Ishikawa (cell line): ENCODE measurements around the gene COX14.

Experiments
- CEBPB ChIP-seq: IDR thresholded peaks from 2 replicates; pipeline ENCODE4 v1.6.1; 2012
- CREB1 ChIP-seq: IDR thresholded peaks from 2 replicates; pipeline ENCODE4 v1.6.1; 2012; ENCODE audit warnings: low read depth
- EGR1 ChIP-seq: IDR thresholded peaks from 2 replicates; pipeline ENCODE4 v1.6.1; 2012
- EP300 ChIP-seq: IDR thresholded peaks from 2 replicates; pipeline ENCODE4 v1.6.1; 2012; ENCODE audit warnings: borderline replicate concordance
- FOXM1 ChIP-seq: IDR thresholded peaks from 2 replicates; pipeline ENCODE4 v1.6.1; 2012; ENCODE audit warnings: low read depth, borderline replicate concordance
- MAX ChIP-seq: IDR thresholded peaks from 2 replicates; pipeline ENCODE4 v1.6.1; 2012
- NFIC ChIP-seq: IDR thresholded peaks from 2 replicates; pipeline ENCODE4 v1.6.1; 2012
- RAD21 ChIP-seq: IDR thresholded peaks from 2 replicates; pipeline ENCODE4 v1.6.1; 2012; ENCODE audit warnings: low read depth
- REST ChIP-seq: IDR thresholded peaks from 2 replicates; pipeline ENCODE4 v1.6.1; 2012; ENCODE audit warnings: low read depth, mild to moderate bottlenecking
- TAF1 ChIP-seq: IDR thresholded peaks from 2 replicates; pipeline ENCODE4 v1.6.1; 2012; ENCODE audit warnings: low read depth, mild to moderate bottlenecking
- TCF12 ChIP-seq: IDR thresholded peaks from 2 replicates; pipeline ENCODE4 v1.6.1; 2012; ENCODE audit warnings: low read depth
- TEAD4 ChIP-seq: IDR thresholded peaks from 2 replicates; pipeline ENCODE4 v1.6.1; 2012
- USF1 ChIP-seq: IDR thresholded peaks from 2 replicates; pipeline ENCODE4 v1.6.1; 2012
- YY1 ChIP-seq: IDR thresholded peaks from 2 replicates; pipeline ENCODE4 v1.6.1; 2012; ENCODE audit warnings: low read depth
- ZBTB7A ChIP-seq: IDR thresholded peaks from 2 replicates; pipeline ENCODE4 v1.6.1; 2012; ENCODE audit warnings: low read depth

The COX14 gene

GRCh38 chr12:50142993-50143392, 31.0 kb downstream of the COX14 start:
- TF ChIP-seq RAD21 (no peak), TEAD4 (no peak)

GRCh38 chr12:50145439-50145838, 33.4 kb downstream of the COX14 start:
- TF ChIP-seq TEAD4 (no peak), MAX (no peak), TCF12 (no peak), REST (no peak), EP300 (no peak), TAF1 (no peak), NFIC (no peak), ZBTB7A (no peak), YY1 (no peak), USF1 (no peak), FOXM1 (no peak), CREB1 (no peak), CEBPB (no peak), RAD21 (no peak), EGR1 (no peak)

GRCh38 chr12:50147281-50147680, 35.2 kb downstream of the COX14 start:
- TF ChIP-seq YY1 (no peak), RAD21 (no peak), TAF1 (no peak), CREB1 (no peak), NFIC (no peak), EP300 (no peak), FOXM1 (no peak), TEAD4 (no peak), TCF12 (no peak), ZBTB7A (no peak), CEBPB (no peak)

GRCh38 chr12:50149311-50149710, 37.3 kb downstream of the COX14 start:
- TF ChIP-seq FOXM1, result no peak
- TF ChIP-seq RAD21, result no peak
- no peak for TF ChIP-seq YY1
- TF ChIP-seq CREB1, result no peak
- TF ChIP-seq EP300, result no peak
- TF ChIP-seq NFIC, result no peak
- no peak for TF ChIP-seq TCF12
- TF ChIP-seq EGR1, result no peak
- no peak for TF ChIP-seq TAF1
- TF ChIP-seq TEAD4, result no peak
- TF ChIP-seq CEBPB, result no peak
- TF ChIP-seq USF1, result no peak
- no peak for TF ChIP-seq REST

GRCh38 chr12:50151047-50151687, 39.1 kb downstream of the COX14 start:
- TF ChIP-seq FOXM1, result no peak
- no peak for TF ChIP-seq EGR1
- TF ChIP-seq USF1, result no peak
- TF ChIP-seq TCF12, result no peak
- TF ChIP-seq TAF1, result no peak
- no peak for TF ChIP-seq NFIC
- TF ChIP-seq TEAD4, result no peak
- TF ChIP-seq YY1, result no peak
- no peak for TF ChIP-seq CREB1
- TF ChIP-seq RAD21, result no peak
- no peak for TF ChIP-seq ZBTB7A
- no peak for TF ChIP-seq MAX
- TF ChIP-seq CEBPB, result no peak
- no peak for TF ChIP-seq EP300

GRCh38 chr12:50156641-50157040, 44.6 kb downstream of the COX14 start:
- no peak for TF ChIP-seq TCF12
- no peak for TF ChIP-seq ZBTB7A
- TF ChIP-seq EGR1, result no peak
- no peak for TF ChIP-seq TEAD4
- TF ChIP-seq CEBPB, result no peak
- no peak for TF ChIP-seq NFIC
- no peak for TF ChIP-seq EP300
- TF ChIP-seq REST, result no peak
- TF ChIP-seq USF1, result no peak
- TF ChIP-seq FOXM1, result no peak
- TF ChIP-seq MAX, result no peak
- no peak for TF ChIP-seq TAF1
- TF ChIP-seq RAD21, result no peak
- TF ChIP-seq CREB1, result no peak
- TF ChIP-seq YY1, result no peak
